Activated effector memory CD4-positive, alpha-beta T cell treated with Interleukin-2 at 50 U/mL for 16 hours (primary cell): ENCODE results near the gene TAGLN2.

ENCODE experiments used
- DNase-seq: peaks from one replicate; pipeline ENCODE4 v3.0.0-alpha.2; 2020

Gene TAGLN2

GRCh38 chr1:159924791-159925718 is at the start of gene TAGLN2:
Gene TAGLN2, minus strand, starts transcription at chr1:159925507. Its CDS starts 4,998 bp downstream, at chr1:159920509.
- peak; percentile 83 for DNase-seq

DNA sequence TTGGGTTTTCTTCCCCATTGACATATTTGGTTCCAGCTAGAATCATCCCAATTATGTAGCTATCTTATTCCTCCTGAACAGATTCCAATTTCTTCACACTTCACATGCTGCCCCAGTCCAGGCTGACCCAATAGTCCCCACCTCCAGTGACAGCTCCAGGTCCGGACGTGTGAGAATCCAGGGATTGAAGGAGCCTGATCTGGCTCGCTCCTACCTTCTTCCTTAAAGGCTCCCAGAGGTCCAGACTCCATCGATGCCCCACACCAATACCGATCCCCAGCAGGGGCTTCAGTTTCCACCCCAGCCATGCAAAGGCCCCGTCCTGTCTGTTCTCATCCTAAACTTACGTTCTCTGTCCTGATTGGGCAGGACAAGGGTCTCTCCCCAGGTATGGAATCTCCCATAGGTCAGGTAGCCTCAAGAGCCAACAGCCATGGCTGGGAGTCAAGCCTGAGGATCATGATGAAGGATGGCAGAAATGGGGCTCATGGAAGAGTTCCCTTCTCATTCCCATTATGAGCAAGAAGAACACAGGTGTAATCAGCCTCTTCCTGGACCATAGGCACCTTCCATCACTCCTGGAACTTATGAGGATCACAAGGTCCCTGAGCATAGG is 49.2 kb upstream of the TAGLN2 start:
- DNase-seq: no peak

DNA sequence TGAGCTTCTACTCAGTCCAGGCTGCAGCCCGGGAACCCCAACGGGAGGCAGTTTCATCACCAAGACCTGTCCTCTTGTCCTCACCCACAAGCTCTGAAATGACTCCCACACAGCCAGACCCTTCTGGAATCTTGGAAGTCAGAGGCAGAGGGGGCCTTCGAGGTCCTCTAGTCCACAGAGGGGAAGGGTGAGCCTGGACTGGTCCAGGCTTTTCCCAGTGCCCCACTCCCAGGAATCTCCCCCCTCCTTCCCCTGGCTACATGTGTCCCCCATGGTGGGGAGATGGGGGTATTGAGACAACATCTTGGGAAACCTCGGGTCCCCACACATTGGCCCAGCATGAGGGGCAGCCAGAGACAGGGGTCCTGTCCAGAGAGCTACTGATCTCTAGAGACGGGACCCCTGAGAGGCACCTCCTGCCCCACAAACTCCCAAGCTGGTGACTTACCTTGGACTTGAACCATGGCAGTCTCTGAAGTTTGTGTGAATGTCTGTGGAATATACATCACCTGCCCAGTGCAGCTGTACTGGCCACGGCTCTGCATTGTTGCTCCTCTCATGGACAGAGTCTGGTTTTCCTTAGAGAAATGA is 48.1 kb upstream of the TAGLN2 start:
- DNase-seq: no peak

GRCh38 chr1:159972443-159973205 is 47.3 kb upstream of the TAGLN2 start:
- no peak for DNase-seq

DNA sequence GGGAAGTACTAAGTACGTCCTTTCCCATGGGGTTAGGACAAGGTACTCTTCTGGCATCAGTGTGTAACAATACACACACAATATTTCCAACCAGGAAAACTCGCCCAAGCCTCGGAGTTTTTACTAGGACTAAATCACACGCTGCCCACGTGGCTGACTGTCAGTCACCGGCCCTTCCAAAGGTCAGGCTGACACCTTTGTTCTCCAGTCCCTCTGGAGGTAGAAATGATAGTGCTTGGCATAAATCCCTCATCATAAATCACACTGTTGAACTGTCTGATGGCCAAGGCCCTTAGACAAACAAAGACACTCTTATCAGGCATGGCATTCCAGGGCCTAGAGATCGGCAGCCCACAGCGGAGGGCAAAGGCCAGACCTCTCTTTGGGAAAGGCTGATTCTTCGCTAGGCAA is 45.6 kb upstream of the TAGLN2 start:
- no peak for DNase-seq

DNA sequence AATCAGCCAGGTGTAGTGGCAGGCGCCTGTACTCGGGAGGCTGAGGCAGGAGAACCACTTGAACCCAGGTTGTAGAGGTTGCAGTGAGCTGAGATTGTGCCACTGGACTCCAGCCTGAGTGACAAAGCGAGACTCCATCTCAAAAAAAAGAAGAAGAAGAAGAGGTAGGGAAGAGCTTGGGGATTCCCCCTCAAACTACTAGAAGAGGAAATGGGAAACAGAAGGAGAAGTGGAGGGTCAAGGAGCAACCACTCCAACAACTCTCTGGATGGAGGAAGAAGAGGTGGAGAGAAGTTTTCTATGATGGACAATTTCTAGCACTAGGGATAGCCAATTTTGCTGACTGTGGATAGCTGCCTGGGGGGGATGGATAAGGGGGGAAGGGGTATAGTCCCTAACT is 43.6 kb upstream of the TAGLN2 start:
- DNase-seq: no peak

- DNase-seq: no peak
These were observed 40.0 kb upstream of the TAGLN2 start for GRCh38 chr1:159965263-159965662.

DNA sequence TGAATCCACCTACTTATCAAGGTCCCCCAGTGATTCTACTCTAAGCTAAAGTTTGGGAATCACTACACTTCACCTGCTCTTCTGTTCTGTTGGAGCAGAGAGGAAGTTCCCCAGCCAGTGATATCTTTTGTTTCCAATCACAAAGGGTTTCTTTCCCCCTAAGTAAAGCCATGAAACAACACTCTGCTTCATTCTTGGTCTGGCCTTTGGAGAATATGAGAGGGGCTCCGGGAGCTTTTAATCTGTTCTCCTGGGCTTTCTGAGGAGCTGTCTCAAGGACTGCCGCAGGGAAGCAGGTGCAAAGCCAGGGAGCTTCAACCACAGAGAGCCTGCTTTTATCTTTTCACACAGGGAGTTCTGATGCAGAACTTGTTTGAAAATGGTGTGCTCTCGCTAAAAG is 38.8 kb upstream of the TAGLN2 start:
- no peak for DNase-seq

- DNase-seq: no peak
These were observed 36.9 kb upstream of the TAGLN2 start for GRCh38 chr1:159962176-159962575.

DNA sequence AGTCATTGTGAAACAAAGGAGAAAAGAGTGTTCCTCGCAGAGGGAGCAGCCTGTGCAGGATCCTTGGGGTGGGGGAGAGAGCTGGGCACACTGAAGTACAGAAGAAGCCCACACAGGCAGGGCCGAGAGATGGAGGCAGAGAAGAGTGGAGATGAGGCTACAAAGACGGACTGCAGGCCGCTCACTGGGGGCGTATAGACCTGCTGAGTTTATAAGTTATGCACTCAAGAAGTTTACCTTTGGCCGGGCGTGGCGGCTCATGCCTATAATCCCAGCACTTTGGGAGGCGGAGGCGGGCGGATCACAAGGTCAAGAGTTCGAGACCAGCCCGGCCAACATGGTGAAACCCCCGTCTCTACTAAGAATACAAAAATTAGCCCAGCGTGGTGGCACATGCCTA is 36.3 kb upstream of the TAGLN2 start:
- DNase-seq: no peak

- DNase-seq: no peak
These were observed 35.5 kb upstream of the TAGLN2 start for GRCh38 chr1:159960721-159961381.

- no peak for DNase-seq
These were observed 34.1 kb upstream of the TAGLN2 start for GRCh38 chr1:159959451-159959850.

DNA sequence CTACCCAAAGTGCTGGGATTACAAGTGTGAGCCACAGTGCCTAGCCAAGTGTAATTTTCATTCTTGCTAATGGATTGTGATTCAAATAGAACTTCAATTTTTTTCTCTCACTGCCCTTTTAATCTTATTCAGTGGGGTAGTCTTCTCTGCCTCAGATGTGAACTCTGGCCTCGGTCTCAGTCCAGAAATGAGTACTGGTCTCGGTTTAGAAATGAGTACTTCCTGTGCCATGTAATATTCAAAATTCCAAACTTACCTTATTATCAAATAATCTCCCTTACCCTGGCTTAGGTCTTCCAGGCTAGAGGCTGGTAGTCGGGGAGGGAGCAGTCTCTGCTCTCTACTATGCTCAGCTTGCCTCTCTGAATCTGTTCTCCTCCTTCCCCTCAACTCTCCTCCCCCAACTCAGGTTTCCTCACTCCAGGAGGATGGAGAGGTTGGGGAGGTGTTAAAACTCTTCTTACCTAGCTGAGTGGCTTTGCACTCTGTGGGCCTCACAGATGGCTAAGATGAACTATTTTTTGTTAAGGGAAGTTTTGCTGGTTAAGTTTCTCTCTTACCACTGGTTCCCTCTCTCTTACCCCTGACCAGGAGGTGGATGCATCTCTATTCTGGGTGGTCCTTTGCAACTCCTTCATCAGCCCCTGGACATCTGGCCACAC is 33.5 kb upstream of the TAGLN2 start:
- no peak for DNase-seq

DNA sequence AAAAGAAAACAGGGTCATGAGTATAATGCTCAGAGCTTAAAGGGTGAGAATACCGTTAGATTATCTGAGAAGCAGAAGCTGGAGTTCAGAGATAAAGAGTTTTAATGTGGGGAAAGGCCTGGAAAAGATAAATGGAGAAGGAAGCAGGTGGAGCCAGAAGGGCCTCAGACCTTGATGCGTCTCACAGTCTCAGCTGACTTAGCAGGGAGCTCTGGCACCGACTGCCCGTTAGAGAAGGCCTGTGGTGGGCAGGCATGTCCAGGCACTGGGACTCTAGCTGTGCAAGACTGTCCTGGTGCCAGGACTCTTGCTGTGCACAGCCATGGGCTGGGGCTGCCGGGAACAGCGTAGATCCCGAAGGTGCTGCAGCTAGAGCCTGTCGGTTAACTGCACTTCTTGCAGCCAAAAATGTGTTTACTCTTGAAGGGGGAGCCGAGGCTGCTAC is 32.5 kb upstream of the TAGLN2 start:
- DNase-seq: no peak

DNA sequence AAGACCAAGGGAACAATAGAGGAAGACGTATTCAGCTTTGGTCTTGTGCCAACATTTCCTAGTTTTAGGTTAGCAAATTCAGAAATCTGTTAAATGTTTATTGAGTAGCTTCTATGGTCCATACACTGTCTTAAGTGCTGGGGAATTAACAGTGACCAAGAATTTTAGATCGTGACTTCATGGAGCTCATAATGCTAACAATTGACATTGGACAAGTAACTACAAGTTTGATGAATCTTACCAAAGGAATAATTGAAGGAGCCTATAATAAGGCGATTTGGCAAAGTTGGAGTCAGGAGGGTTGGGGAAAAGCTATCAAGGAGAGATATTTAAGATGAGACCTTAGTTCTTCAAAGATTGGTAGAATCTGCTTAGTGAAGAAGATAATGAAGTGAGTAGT is 30.1 kb upstream of the TAGLN2 start:
- DNase-seq: no peak

DNA sequence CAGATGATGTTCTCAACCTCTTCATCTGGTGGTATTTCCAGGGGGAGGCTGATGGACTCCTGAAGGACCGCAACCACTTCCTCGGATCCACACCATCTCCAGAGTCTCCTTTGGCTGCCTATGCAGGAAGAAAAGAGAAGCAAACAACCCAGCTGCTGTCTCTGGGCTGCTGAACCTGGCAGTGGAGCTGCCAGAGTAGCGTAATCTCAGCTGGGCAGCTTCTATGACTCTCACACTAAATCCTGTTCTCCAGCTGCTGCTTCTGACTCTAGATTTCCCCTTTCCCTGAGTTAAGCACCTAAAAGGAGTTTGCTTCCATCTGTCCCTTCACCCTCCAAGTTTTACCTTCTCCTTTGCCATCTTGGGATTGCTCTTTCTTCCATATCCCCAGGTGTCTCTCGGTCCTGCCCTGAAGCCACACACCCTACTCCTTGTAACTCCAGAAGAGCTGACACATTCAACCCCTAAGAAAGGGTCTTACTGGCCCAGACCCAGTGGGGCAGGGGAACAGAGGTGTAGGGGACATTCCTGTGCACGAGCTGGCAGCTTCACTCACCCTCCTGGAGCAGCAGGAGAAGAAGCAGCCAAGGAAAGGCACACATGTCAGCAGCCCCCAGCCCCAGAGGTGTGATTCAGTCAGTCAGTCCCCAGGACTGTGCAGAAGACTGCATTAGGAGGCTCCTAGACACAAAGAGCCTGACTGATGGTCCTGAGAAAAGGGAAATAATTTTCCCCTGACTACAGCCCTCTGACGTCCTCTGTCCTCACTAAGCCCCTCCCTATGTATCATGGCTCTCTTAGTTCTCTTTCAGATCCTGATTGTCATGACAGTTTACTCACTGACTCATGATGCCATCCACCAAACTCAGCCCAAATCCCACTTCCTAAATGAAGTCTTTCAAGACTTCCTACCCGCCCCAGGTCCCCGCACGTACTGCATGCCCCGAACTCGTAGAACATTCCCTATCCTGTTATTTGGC is 28.5 kb upstream of the TAGLN2 start, which contains the start of gene SLAMF9:
Gene SLAMF9 (minus strand): TSS at position 702 of the 980 bp plus-strand sequence. CDS start 100 bp downstream, at position 602.
- no peak for DNase-seq

- no peak for DNase-seq
These were observed 27.6 kb upstream of the TAGLN2 start for GRCh38 chr1:159952932-159953331.

- DNase-seq: no peak
These were observed 26.2 kb upstream of the TAGLN2 start for GRCh38 chr1:159951551-159951950.

- no peak for DNase-seq
These were observed 25.7 kb upstream of the TAGLN2 start for GRCh38 chr1:159951016-159951415.

- no peak for DNase-seq
These were observed 24.7 kb upstream of the TAGLN2 start for GRCh38 chr1:159949981-159950381.

DNA sequence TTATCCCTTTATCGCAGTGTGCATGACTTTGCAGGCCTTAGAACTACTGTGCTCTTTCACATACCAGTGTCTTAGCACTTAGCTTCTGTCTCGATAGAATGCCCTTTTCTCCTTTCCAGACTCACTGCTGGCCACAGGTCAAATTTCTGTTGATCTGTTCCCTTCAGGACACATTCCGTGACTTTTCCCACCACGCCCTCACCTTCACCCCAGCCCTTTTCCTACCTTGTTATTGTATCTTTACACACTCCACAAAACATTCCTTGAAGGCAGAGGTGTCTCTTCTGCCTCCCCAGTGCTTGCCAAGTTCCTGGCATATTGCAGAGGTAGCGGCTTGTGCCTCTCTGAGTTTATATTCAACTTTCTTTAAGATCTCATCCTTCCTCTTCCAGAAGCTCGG is 23.8 kb upstream of the TAGLN2 start:
- no peak for DNase-seq
